ENCODE measurements around the gene ACAD9.

The ACAD9 gene

DNA sequence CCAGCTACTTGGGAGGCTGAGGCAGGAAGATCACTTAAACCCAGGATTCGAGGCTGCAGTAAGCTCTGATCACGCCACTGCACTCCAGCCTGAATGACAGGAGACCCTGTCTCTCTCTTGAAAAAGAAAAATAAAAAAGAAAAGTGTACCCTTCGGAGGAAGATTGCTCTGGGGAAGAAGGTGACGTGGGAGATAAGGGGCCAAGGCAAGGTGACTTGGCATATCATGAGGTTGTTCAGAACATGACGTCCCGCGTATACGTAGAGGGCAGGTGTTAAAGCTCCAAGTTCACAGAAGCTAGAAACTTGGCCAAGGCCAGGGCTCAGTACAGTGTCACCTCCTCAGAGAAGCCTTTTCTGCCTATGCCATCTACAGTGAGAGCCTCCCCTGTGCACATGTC is 6.7 kb upstream of the ACAD9 start:
- H3K27me3 ChIP-seq (ENCODE audit: low read length) = no peaks in the 10 kb centered on the region
- H3K4me2 ChIP-seq (ENCODE audit: low read depth, low read length, poor library complexity, severe bottlenecking) = no peak overlapping the region
- no peaks in the 10 kb centered on the region for H3K36me3 ChIP-seq (ENCODE audit: low read length)
- no peak overlapping the region for H3K4me3 ChIP-seq (ENCODE audit: insufficient read depth, low read length, poor library complexity, severe bottlenecking)
- H3K9ac ChIP-seq (ENCODE audit: low read length) = no peak overlapping the region
- H2AFZ ChIP-seq (ENCODE audit: low read depth, low read length, severe bottlenecking) = no peak overlapping the region
- no peaks in the 10 kb centered on the region for H3K9me3 ChIP-seq (ENCODE audit: insufficient read depth, low read length)
- no peaks in the 10 kb centered on the region for H4K20me1 ChIP-seq (ENCODE audit: low read depth, low read length)
- peaks cover 8% of the 10 kb centered on the region; the same call in 1 of the 2 replicates for H3F3A ChIP-seq (ENCODE audit: insufficient read depth)
- no peak for TF ChIP-seq EZH2phosphoT487 (conservative IDR thresholded peaks at IDR 0.05; ENCODE audit: low read length)
- TF ChIP-seq, protein P1, sequence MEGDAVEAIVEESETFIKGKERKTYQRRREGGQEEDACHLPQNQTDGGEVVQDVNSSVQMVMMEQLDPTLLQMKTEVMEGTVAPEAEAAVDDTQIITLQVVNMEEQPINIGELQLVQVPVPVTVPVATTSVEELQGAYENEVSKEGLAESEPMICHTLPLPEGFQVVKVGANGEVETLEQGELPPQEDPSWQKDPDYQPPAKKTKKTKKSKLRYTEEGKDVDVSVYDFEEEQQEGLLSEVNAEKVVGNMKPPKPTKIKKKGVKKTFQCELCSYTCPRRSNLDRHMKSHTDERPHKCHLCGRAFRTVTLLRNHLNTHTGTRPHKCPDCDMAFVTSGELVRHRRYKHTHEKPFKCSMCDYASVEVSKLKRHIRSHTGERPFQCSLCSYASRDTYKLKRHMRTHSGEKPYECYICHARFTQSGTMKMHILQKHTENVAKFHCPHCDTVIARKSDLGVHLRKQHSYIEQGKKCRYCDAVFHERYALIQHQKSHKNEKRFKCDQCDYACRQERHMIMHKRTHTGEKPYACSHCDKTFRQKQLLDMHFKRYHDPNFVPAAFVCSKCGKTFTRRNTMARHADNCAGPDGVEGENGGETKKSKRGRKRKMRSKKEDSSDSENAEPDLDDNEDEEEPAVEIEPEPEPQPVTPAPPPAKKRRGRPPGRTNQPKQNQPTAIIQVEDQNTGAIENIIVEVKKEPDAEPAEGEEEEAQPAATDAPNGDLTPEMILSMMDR (IDR thresholded peaks at IDR 0.05; ENCODE audit: insufficient read depth, low read length, poor library complexity, severe bottlenecking) = no peak
- H3K27ac ChIP-seq (ENCODE audit: low read depth, low read length) = no peak overlapping the region
- no peaks in the 10 kb centered on the region for H3K9me2 ChIP-seq (replicated peaks; ENCODE audit: insufficient read depth, low read length)
- no peaks in the 10 kb centered on the region for H3K79me2 ChIP-seq (ENCODE audit: insufficient read depth, low read length)

DNA sequence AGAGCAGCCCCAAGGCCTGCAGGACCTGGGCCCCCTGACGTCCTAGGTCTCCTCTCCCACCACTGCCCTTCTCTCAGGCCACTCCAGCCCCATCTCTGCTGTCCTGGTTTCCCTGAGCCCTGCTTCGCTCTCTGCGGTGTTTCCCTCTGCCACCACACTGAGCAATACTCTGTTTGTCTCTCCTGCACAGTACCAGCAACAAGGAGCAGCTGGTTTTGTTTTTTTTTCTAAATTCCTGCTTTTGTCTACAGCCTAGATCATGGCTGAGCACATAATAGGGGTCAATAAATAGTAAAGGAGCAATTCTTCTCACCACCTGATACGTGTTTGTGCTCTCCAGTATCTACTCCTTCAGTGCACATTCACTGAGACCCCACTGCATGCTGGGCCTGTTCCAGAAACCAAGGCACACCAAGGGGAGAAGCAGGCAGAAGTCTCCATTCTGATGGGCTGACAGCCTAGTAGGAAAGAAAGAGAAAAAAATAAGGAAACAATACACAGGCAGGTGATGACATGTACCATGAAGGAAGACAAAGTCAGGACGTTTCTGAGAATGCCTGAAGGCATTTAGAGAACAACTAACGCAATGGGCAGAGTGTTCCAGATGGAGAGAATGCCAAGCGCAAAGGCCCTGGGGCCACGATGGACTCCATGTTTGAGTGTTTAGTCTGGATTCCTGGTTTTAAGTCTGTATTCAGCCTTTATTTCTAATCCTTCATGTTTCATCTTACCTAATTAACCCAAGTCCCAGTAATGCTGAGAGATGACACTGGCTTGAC is 6.0 kb upstream of the ACAD9 start:
- Histone ChIP-seq H3F3A (ENCODE audit: insufficient read depth) (peaks cover 9% of the 10 kb centered on the region; the same call in 1 of the 2 replicates), H3K27me3 (ENCODE audit: low read length) (no peaks in the 10 kb centered on the region), H3K79me2 (ENCODE audit: insufficient read depth, low read length) (peaks cover 4% of the 10 kb centered on the region), H3K27ac (ENCODE audit: low read depth, low read length) (no peak overlapping the region), H3K36me3 (ENCODE audit: low read length) (no peaks in the 10 kb centered on the region), H3K9ac (ENCODE audit: low read length) (no peak overlapping the region), H2AFZ (ENCODE audit: low read depth, low read length, severe bottlenecking) (no peak overlapping the region), H3K4me2 (ENCODE audit: low read depth, low read length, poor library complexity, severe bottlenecking) (no peak overlapping the region), H4K20me1 (ENCODE audit: low read depth, low read length) (no peaks in the 10 kb centered on the region), H3K9me3 (ENCODE audit: insufficient read depth, low read length) (no peaks in the 10 kb centered on the region), H3K4me3 (ENCODE audit: insufficient read depth, low read length, poor library complexity, severe bottlenecking) (no peak overlapping the region), H3K9me2 (replicated peaks; ENCODE audit: insufficient read depth, low read length) (no peaks in the 10 kb centered on the region)
- TF ChIP-seq EZH2phosphoT487 (conservative IDR thresholded peaks at IDR 0.05; ENCODE audit: low read length) = no peak
- TF ChIP-seq, protein P1 (IDR thresholded peaks at IDR 0.05; ENCODE audit: insufficient read depth, low read length, poor library complexity, severe bottlenecking) = no peak

DNA sequence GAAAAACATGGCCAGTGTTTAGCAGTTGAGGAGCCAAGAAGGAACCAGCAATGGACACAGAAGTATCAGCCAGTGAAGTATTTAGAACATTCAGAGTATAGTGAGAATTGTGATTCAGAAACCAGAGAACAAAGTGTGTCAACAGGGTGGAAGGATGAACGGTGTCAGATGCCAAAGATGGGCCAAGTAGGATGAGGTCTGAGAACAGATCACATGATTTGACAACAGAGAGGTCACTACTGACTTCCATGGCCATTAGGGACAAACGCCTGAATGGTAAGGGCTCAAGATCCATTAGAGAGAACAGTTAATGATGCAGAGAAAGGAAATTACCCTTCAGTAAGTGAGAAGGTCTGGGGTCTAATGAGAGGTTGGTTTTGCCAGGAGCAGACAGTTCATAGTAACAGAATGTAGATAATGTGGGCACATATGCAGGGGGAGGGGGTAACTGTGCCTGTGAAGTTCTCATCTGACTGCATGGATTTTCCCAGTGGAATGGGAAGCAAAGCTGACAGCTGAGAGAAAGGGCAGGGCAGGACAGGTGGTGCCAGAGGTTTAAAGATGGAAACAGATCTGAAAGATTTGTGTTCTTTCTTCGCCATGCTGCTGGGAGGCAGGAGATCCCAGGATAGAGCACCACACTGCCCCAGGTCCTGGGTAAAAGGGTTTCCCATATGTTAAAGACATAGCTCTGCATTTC is 4.8 kb upstream of the ACAD9 start:
- H3K79me2 ChIP-seq (ENCODE audit: insufficient read depth, low read length) = peaks cover 13% of the 10 kb centered on the region
- H3K4me3 ChIP-seq (ENCODE audit: insufficient read depth, low read length, poor library complexity, severe bottlenecking) = no peak overlapping the region

More for the DNA sequence above, 4.8 kb upstream of the ACAD9 start:
- H3K27me3 ChIP-seq (ENCODE audit: low read length) = no peaks in the 10 kb centered on the region
- TF ChIP-seq, protein P1 (IDR thresholded peaks at IDR 0.05; ENCODE audit: insufficient read depth, low read length, poor library complexity, severe bottlenecking) = no peak
- no peak for TF ChIP-seq EZH2phosphoT487 (conservative IDR thresholded peaks at IDR 0.05; ENCODE audit: low read length)
- no peaks in the 10 kb centered on the region for H3K36me3 ChIP-seq (ENCODE audit: low read length)
- H3K9me3 ChIP-seq (ENCODE audit: insufficient read depth, low read length) = no peaks in the 10 kb centered on the region
- no peaks in the 10 kb centered on the region for H4K20me1 ChIP-seq (ENCODE audit: low read depth, low read length)
- H3F3A ChIP-seq (ENCODE audit: insufficient read depth) = peaks cover 9% of the 10 kb centered on the region; the same call in 1 of the 2 replicates
- H2AFZ ChIP-seq (ENCODE audit: low read depth, low read length, severe bottlenecking) = no peak overlapping the region
- no peak overlapping the region for H3K4me2 ChIP-seq (ENCODE audit: low read depth, low read length, poor library complexity, severe bottlenecking)
- H3K27ac ChIP-seq (ENCODE audit: low read depth, low read length) = no peak overlapping the region
- H3K9ac ChIP-seq (ENCODE audit: low read length) = no peak overlapping the region
- H3K9me2 ChIP-seq (replicated peaks; ENCODE audit: insufficient read depth, low read length) = no peaks in the 10 kb centered on the region
